HL-60 (cell line): Measurements from ENCODE around the gene SRGAP3.

Source experiments
- DNase-seq, 2 experiments: peaks; one replicate each; pipeline ENCODE4 v3.0.0-alpha.2; 2010 to 2020; ENCODE audit warnings: low read depth in 1 of 2, low spot score in 1 of 2
- H3K27ac ChIP-seq: fragments of 250-450 bp; sonication (Bioruptor Pico); replicated peaks from 2 replicates; pipeline ENCODE4 v1.5.1; 2020; ENCODE audit warnings: mild to moderate bottlenecking, moderate library complexity
- H3K27me3 ChIP-seq: fragments of 250-450 bp; sonication (Bioruptor Pico); 2 replicates; pipeline ENCODE4 v1.5.1; 2021; ENCODE audit warnings: mild to moderate bottlenecking, moderate library complexity; ENCODE audit not compliant: insufficient read depth, poor library complexity, severe bottlenecking
- H3K4me3 ChIP-seq: replicated peaks from 2 replicates; pipeline ENCODE4 v1.5.1; 2011; ENCODE audit warnings: mild to moderate bottlenecking, control low read depth, low read length; ENCODE audit not compliant: insufficient read depth
- GABPA ChIP-seq: IDR thresholded peaks from 2 replicates; pipeline ENCODE4 v1.6.1; 2012; ENCODE audit warnings: low read depth
- POLR2AphosphoS5 ChIP-seq: IDR thresholded peaks from 2 replicates; pipeline ENCODE4 v1.6.1; 2012; ENCODE audit warnings: low read depth
- SPI1 ChIP-seq: IDR thresholded peaks from 2 replicates; pipeline ENCODE4 v1.6.1; 2012; ENCODE audit warnings: low read depth, mild to moderate bottlenecking, borderline replicate concordance
- TF ChIP-seq, protein P1 (sequence below): IDR thresholded peaks from 2 replicates; pipeline ENCODE4 v1.6.1; 2012; ENCODE audit warnings: low read depth; ENCODE audit not compliant: insufficient replicate concordance
- TF ChIP-seq, protein P2 (sequence below): IDR thresholded peaks from one replicate; pipeline ENCODE4 v1.5.1; 2011; ENCODE audit warnings: low read length, control low read depth, inconsistent platforms; ENCODE audit not compliant: insufficient read depth

Gene SRGAP3

DNA sequence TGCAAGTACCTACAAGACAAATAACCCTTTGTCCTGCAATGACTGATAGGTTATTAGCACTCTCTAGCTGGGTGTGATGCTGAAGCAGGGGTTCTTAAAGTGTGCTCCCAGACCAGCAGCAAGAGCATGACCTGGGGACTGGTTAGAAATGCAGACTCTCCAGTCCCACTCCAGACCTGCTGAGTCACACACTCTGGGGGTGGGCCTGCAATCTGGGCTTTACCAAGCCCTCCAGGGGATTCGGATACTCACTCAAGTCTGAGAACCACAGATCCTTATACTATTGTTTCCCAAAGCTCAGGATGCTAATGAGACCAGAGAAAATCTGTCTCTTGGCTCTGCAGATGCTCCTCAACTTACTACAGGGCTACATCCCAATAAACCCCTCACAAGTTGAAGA lies 144.0 kb downstream of the SRGAP3 start:
- TF ChIP-seq, protein P1, sequence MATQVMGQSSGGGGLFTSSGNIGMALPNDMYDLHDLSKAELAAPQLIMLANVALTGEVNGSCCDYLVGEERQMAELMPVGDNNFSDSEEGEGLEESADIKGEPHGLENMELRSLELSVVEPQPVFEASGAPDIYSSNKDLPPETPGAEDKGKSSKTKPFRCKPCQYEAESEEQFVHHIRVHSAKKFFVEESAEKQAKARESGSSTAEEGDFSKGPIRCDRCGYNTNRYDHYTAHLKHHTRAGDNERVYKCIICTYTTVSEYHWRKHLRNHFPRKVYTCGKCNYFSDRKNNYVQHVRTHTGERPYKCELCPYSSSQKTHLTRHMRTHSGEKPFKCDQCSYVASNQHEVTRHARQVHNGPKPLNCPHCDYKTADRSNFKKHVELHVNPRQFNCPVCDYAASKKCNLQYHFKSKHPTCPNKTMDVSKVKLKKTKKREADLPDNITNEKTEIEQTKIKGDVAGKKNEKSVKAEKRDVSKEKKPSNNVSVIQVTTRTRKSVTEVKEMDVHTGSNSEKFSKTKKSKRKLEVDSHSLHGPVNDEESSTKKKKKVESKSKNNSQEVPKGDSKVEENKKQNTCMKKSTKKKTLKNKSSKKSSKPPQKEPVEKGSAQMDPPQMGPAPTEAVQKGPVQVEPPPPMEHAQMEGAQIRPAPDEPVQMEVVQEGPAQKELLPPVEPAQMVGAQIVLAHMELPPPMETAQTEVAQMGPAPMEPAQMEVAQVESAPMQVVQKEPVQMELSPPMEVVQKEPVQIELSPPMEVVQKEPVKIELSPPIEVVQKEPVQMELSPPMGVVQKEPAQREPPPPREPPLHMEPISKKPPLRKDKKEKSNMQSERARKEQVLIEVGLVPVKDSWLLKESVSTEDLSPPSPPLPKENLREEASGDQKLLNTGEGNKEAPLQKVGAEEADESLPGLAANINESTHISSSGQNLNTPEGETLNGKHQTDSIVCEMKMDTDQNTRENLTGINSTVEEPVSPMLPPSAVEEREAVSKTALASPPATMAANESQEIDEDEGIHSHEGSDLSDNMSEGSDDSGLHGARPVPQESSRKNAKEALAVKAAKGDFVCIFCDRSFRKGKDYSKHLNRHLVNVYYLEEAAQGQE = no peak
- TF ChIP-seq, protein P2, sequence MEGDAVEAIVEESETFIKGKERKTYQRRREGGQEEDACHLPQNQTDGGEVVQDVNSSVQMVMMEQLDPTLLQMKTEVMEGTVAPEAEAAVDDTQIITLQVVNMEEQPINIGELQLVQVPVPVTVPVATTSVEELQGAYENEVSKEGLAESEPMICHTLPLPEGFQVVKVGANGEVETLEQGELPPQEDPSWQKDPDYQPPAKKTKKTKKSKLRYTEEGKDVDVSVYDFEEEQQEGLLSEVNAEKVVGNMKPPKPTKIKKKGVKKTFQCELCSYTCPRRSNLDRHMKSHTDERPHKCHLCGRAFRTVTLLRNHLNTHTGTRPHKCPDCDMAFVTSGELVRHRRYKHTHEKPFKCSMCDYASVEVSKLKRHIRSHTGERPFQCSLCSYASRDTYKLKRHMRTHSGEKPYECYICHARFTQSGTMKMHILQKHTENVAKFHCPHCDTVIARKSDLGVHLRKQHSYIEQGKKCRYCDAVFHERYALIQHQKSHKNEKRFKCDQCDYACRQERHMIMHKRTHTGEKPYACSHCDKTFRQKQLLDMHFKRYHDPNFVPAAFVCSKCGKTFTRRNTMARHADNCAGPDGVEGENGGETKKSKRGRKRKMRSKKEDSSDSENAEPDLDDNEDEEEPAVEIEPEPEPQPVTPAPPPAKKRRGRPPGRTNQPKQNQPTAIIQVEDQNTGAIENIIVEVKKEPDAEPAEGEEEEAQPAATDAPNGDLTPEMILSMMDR = no peak
- no peak overlapping the region for H3K27ac ChIP-seq
- no peaks in the 10 kb centered on the region for H3K27me3 ChIP-seq
- no peak for DNase-seq
- H3K4me3 ChIP-seq = no peak overlapping the region

DNA sequence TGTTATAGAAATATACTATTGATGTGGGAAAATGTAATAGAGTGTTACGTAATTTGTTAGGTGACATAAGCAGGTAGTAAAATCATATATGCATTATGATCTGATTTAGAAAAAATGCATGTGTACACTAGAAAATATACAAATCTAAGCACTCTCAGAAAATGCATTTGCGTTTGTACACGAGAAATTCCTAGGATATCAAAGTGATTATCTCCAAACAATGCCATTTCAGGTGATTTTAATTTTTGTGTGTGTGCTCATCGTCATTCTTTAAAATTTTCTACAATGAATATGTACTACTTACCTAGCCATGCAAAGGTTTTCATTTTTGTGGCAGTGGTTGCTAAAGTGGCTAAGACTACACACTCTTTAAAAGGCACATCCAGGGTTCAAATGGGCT lies 145.3 kb downstream of the SRGAP3 start:
- Histone ChIP-seq H3K27me3 (no peaks in the 10 kb centered on the region), H3K27ac (no peak overlapping the region), H3K4me3 (no peak overlapping the region)
- TF ChIP-seq SPI1 (no peak), GABPA (no peak), POLR2AphosphoS5 (no peak)
- TF ChIP-seq, protein P1 = no peak
- TF ChIP-seq, protein P2 = no peak
- no peak for DNase-seq

DNA sequence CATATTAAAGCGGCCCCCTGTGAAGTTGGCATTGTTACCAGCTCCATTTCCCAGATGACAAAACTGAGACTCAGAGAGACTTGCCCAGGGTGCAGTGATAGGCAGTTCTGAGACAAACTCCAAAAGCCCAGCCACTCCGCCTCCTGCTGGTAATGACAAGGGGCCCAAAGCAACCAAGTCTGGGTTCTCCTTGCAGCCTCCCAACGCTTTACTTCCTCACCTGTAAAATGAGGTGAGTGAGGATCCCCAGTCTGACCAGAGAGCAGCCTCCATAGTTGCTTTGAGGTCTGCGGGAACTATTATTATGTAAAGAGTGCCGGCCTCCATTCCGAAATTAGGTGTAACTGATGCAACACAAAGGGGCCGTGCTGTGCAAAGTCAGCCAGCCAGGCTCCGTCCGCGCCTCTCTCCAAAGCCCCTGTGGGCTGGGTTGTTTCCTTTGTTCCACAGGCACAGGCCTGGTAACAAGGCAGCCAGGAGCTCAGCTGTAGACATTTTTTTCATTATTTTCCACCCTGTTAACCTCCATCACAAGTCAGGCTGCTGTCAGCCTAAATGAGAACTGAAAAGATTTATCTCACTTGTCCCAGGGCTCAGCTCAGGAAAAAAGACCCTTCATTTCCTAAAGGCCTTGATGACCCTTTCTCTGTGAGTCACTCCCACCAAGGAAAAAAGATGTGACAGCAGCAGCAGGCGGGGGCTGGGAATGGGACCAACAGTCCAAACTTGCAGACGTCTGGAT lies 147.0 kb downstream of the SRGAP3 start:
- no peak overlapping the region for H3K4me3 ChIP-seq
- no peak for DNase-seq
- no peaks in the 10 kb centered on the region for H3K27me3 ChIP-seq
- TF ChIP-seq GABPA (no peak), SPI1 (no peak), POLR2AphosphoS5 (no peak)
- TF ChIP-seq, protein P1 = no peak
- TF ChIP-seq, protein P2 = no peak
- H3K27ac ChIP-seq = no peak overlapping the region
